NOMO-1 treated with DMSO at 0.1 percent for 48 hours (cell line): ENCODE results near the gene TMCO6.

Source experiments
- DNase-seq: peaks from one replicate; lab custom pipeline; 2025; ENCODE audit not compliant: unreplicated experiment; lab: John Stamatoyannopoulos, UW

TMCO6 gene

DNA sequence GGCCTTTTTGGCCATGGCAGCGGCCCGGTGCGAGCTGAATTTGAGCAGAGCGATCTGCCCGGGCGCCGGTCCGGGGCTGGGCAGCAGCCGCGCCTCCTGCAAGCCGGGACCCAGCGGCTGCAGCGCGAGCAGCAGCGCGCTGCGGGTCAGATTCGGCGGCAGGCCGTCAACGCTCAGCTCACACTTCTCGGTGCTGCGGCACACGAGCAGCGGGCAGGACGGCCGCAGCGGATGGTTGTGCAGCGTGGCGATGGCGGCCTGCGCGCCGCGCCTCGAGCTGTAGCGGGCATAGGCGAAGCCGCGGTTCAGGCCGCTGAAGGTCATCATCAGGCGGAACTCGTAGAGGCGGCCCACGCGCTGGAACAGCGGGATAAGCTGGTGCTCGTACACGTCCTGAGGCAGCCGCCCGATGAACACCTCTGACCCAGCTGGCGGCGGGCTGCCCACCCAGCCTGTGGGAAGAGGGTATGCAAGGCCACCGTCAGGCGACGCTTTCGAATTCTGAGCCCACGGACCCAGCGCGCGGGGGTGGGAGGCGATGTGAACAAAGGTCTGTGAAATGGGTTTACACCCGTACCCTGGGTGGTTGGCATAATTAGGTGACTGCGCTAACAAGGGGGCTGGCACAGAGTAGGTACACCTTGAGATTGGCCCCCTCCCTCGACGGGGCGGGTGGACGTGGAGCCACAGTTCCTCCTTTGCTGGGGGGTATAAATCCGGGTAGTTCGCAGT, 33.4 kb downstream of the TMCO6 start:
- DNase-seq, result no peak

DNA sequence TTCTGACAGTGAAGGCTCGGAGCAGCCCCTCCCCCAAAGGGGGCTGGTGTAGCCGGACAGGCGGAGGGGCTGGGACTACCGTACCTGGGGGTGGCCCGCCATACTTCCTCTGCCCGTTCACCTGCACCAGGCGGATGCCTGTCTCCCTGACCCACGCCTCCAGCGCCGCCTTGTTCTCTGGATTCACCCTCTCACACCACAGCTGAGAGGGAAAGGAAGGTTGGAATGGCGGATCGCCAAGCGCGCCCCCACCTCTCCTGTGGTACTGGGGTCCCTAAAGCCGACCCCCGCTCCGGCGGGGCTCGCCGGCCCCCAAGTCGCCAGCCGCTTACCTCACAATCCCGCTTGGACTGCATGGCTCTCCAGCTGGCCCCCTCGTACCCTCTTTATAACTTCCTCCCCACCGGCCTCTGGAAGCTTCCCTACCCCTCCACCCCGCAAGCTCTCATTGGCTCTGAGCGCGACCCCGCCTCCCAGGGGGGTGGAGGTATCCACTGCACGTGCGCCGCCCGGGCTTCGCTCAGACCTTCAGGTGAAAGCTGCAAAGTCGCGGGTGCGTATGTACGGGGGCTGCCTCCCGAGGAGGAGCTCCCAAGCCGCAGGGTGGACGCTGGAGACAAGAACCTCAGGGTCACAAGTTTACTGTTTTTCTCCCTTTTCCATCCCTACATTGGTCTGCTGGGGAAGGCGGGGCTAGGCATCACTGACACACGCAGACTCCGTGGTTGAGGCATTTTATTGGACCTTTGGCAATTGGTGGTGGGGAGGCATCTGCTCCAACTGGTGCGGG, 34.1 kb downstream of the TMCO6 start, which contains the start of gene DND1:
Gene DND1, minus strand, starts transcription at position 390 of the 790 bp plus-strand sequence. Its CDS starts 34 bp downstream, at position 356.
- no peak for DNase-seq

DNA sequence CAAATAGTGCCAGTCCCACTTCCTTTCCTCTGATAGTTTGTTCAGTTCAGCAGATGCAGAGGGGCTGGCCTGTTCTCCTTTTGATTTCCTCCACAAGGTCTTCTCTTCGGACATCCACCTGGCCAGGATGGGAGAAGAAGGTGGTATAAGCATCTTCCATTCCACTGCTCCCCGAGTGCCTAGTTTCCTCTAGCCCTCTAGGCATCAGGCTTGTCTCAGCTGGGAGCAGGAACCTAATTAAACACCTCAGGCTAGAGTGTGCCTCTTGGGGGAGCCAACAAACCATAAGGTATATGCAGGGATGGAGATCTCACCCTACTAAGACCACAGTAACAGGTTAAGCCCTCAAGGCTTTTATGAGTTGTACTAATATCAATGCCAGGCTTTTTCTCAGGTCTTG, 35.0 kb downstream of the TMCO6 start:
- DNase-seq, result no peak

DNA sequence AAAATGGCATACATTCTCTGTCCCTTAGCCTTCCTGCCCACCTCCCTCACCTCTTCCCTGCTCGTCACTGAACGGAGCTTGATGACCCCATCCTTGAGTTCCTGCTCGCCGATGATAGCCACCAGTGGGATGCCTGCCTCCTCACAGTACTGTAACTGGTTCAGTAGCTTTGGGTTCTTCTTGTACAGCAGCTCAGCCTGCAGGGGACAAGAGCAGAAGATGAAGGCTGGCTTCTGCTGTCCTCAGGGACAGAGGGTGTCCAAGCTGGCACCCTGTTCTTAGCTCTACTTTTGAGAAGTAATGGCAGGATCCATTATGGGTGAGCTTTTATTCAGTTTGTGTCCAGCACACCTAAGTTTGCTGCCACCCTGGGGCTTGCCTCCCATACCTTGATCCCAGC, 35.4 kb downstream of the TMCO6 start:
- no peak for DNase-seq

DNA sequence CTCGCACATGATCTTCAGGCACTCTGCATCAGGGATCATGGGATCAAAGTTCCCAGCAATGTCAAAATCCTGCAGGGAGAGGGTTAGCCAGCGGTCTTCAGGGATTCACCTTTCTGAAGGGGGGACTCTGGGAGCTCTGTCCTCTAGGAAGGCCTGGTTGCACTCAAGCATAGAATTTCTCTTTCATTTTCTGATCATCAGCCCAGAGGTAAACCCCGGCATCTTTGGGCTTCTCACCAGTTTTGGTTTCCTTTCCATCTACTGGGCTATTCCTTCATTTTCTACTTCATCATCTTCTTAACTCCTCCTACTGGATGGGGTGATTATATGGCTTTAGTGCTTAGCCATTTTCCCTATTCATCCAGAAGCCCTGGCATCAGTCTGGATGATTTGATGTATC, 38.7 kb downstream of the TMCO6 start:
- no peak for DNase-seq

DNA sequence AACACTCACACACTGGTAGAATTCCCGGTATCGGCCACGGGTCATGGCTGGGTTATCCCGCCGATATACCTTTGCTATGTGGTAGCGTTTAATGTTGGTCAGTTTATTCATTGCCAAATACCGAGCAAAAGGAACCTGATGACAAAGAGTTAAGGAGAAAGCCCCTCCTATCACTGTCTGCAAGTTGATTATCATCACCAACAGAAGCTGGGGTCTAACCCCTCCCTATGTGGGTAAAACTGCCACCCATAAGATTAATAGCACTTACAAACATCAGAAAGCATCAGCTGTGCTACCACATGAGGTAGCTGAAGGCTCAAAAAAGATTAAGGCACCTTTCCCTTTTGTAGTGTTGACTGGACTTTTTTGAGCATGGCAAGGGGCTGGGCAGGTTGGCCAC, 39.7 kb downstream of the TMCO6 start:
- no peak for DNase-seq

DNA sequence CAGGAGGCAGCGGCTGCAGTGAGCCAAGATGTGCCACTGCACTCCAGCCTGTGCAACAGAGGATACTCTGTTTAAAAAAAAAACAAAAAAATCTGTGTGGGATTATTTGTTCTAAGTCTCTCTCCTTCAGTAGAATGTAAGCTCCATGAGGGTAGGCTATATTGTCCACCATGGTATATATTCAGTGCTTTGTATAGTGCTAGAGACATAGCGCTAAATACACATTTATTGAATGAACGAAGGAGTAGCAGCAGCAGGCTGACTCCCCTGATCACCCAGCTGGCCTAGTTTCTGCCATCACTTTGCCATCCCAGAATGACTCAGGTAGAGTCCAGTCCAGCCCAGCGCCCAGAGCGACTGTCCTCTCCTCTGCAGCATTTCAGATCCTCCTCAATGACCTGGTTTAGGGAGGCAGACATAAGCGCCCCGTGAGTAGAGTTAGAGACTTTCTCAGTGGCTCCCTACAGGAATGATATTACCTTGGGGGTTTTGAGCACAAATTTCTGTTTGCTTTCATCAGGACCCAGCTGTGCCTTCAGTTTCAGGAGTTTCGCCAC, 51.2 kb downstream of the TMCO6 start:
- DNase-seq, result no peak

DNA sequence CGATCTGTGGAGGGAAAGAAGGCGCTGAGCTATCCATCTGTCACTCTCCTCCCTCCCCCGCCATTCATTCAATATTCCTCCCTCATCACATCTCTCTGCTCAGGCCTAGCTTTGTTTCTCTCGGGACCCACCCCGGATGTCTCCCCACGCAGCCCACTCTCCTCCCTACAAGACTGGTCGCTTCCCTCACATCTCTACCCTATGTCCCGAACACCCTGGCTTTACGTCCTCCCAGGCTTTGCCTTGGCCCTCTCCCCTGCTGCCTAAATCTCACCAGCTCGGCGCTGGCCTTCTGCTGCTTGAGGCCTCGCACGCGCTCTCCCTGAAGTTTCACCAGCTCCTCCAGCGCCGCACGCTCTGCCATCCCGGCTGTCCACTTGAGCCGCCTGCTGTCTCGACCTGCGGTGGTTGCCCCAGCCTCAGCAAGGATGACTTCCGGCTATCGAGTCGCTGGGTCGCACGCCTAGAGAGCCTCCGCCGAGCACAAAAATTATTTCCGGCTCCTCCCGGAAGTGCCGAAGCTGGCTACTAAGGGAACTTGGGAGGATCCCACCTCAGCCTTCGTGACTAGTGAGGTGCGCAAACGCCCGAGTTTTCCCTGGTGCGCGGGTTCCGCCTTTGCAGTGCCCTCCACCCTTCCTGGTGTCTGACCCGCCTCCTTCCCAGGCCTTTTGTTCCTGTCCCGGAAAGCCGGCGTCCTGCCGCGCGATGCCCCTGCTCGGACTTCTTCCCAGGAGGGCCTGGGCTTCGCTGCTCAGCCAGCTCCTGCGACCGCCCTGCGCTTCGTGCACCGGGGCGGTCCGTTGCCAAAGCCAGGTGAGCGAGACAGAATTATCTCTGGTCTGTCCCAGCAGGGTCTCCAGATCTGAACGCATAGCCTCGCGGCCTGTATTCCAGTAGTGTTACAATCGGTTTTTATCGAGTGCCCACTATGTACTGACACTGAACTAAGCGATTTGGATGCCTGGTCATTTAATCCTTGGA, 52.0 kb downstream of the TMCO6 start, which contains the start of the genes HARS1 and HARS2:
Gene HARS1, minus strand, starts transcription at position 430 of the 984 bp plus-strand sequence. Its CDS starts 66 bp downstream, at position 364.
Gene HARS2, plus strand, starts transcription at position 515 of the 984 bp plus-strand sequence. Its CDS starts 194 bp downstream, at position 709.
- DNase-seq, result peak; percentile 88

DNA sequence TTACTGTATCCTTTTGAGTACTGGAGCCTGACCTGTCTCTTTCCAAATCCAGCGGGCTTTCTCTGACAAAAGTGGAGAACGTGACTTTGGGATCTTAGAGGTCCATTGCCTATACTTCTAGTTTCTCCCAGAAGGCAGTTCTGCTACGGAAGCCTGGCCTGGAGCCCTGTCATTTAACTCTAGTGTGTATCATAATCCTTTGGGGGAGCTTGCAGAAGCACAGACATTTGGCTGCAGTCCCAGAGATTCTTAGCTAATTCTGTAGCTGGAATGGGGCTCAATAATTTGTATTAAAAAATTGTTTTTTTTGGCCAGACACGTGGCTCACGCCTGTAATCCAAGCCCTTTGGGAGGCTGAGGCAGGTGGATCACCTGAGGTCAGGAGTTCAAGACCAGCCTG, 55.0 kb downstream of the TMCO6 start:
- no peak for DNase-seq
